Activated naive CD4-positive, alpha-beta T cell treated with Interleukin-2 at 50 U/mL for 16 hours (primary cell): ENCODE data around the gene HSPB1.
A peak's percentile ranks its signal among the peaks of the same experiment; 100 is the strongest.
"Not testable (repeated sequence)": the region's sequence is repeated elsewhere in the genome, so short reads cannot be mapped to it uniquely, and the experiment has no call there.

Source experiments
- DNase-seq: peaks from one replicate; pipeline ENCODE4 v3.0.0-alpha.2; 2020

HSPB1 gene

DNA sequence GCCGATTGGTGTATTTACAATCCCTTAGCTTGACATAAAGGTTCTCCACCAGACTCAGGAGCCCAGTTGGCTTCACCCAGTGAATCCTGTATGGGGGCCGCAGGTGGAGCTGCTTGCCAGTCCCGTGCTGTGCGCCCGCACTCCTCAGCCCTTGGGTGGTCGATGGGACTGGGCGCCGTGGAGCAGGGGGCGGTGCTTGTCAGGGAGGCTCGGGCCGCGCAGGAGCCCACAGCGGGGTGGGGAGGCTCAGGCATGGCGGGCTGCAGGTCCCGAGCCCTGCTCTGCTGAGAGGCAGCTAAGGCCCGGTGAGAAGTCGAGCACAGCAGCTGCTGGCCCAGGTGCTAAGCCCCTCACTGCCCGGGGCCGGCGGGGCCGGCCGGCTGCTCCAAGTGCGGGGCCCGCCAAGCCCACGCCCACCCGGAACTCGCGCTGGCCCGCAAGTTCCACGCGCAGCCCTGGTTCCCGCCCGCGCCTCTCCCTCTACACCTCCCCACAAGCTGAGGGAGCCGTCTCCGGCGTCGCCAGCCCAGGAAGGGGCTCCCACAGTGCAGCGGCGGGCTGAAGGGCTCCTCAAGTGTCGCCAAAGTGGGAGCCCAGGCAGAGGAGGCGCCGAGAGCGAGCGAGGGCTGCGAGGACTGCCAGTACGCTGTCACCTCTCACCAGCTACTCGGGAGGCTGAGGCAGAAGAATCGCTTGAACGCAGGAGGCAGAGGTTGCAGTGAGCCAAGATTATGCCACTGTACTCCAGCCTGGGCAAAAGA, 7.0 kb downstream of the HSPB1 start:
- not testable (repeated sequence) for DNase-seq

DNA sequence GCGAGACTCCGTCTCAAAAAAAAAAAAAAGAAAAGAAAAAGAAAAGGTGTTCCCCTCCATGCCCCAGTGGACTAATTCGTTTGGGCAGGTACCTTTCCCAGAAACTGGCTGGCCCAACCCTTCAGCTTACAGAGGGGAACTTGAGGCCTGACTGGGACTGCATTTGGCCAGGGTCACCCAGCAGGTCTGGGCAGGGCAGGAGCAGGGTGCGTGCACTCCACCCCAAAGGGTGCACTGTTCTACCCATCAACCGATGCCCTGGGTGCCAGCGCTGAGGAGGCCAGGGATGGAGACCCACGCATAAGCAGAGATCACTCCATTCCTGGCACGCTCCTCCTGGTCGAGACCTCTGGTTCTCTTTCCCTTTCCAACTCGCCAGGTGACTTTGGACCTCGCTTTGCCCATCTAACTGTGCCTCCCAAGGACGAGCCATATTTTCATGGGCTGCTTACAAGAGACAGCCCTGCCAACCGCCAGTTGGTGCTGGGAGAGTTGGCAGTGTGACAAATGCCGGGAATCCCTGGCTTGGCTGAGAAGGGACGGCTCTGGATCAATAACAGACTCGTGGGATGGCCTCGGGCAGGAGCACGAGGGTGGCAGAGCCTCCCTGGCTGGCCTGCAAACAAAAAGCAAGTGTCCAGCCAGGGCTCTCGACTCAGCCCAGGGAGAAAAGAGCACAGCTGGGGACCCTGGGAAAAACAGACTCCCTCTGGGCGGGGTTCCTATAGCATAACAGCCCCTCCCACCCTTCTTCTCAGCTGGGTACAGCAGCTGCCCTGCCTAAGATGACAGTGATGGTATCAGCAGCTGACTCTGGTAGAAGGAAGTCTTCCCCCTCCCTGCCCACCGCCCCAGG, 7.9 kb downstream of the HSPB1 start:
- no peak for DNase-seq

DNA sequence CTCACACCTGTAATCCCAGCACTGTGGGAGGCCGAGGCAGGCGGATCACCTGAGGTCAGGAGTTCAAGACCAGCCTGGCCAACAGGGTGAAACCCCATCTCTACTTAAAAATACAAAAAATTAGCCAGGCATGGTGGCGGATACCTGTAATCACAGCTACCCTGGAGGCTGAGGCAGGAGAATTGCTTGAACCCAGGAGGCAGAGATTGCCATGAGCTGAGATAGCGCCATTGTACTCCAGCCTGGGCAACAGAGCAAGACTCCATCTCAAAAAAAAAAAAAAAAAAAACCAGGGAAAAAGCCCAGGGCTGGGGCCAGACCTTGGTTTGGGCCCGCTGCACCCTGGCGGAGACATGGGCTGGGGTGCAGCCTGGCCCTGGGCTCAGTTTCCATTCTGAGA, 9.4 kb downstream of the HSPB1 start:
- not testable (repeated sequence) for DNase-seq

DNA sequence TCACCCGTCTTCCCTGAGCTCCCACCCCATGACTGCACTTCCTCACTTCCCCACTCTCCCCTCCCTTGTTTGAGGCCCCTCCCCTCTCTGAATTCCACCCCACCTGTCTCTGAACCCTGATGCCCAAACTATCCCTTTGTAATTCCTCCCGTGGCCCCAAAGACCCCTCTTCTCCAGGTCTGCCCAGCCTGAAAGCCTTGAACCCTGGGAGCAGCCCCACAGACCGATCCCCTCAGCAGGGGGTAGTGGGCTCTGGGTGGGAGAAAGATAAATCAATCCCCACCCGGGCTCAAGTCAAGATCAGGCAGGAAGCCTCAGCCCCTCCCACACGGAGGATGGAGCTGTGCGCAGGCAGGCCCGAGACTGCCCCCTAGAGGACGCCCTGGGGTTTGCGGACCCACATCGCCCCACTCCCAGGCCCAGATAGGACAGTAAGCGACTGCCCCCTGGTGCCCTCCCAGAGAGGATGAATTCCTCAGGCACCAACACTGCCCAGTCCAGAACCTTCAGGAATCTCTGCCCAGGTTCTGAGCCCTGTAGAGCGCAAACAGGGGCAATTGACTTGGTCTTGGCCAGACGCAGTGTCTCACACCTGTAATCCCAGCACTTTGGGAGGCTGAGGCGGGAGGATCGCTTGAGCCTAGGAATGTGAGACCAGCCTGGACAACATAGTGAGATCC, 11.7 kb downstream of the HSPB1 start:
- DNase-seq = peak; percentile 96

DNA sequence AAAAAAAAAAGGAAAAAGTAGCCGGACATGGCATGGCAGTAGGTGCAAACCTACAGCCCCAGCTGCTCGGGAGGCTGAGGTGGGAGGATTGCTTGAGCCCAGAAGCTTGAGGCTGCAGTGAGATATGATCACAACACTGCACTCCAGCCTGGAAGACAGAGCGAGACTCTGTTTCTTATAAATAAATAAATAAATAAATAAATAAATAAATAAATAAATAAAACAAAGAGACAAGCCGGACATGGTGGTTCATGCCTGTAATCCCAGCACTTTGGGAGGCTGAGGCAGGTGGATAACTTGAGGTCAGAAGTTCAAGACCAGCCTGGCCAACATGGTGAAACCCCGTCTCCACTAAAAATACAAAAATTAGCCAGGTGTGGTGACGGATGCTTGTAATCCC, 12.3 kb downstream of the HSPB1 start:
- DNase-seq = not testable (repeated sequence)

DNA sequence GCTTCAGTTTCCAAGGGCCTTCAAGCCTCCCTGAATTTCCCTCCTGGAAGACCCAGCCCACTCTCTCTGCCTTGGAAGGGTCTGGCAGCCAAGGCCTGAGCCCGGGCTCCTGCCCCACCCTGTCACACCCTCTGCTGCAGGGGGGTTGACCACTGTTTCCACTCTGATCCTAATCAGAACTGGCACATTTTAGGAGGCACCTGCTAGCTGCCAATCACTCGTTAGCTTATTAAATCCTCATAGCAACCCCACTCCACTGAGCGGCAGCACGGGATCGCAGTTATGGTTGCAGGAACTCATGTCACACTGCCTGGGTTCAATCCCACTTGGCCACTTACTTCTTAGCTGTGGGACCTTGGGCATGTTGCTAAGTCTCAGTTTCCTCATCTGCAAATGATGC, 12.9 kb downstream of the HSPB1 start:
- DNase-seq = no peak

DNA sequence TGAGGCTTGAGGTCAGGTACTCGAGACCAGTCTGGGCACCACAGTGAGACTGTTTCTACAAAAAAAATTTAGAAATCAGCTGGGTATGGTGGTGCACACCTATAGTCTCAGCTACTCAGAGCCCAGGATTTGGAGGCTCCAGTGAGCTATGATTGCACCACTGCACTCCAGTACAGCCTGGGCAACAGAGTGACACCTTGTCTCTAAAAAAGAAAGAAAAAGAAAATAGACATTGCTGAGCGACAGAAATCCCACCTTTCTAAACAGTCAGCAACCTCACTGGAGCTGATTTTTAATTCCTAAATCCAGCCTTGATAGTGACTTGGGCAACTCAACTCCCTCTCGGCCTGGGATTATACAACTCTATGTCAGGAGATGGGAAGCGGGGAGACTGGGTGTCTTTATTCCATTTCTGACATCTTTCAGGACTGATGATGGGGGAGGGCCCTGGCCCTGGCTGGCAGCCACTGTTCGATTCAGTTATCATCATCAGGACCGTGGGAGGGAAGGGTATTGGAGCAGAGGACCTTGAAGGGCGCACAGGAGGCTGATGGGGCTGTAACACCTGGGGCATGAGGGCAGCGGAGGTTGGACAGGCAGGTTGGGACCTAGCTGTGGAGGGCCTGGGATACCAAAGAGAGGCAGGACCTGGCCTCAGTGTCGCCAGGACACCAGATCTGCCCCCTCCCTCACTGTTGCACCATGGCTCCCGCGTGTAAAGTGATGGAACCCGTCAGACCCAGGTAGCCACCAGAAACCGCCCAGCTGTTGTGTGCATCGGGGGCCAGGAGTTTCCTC, 14.7 kb downstream of the HSPB1 start:
- DNase-seq = no peak

DNA sequence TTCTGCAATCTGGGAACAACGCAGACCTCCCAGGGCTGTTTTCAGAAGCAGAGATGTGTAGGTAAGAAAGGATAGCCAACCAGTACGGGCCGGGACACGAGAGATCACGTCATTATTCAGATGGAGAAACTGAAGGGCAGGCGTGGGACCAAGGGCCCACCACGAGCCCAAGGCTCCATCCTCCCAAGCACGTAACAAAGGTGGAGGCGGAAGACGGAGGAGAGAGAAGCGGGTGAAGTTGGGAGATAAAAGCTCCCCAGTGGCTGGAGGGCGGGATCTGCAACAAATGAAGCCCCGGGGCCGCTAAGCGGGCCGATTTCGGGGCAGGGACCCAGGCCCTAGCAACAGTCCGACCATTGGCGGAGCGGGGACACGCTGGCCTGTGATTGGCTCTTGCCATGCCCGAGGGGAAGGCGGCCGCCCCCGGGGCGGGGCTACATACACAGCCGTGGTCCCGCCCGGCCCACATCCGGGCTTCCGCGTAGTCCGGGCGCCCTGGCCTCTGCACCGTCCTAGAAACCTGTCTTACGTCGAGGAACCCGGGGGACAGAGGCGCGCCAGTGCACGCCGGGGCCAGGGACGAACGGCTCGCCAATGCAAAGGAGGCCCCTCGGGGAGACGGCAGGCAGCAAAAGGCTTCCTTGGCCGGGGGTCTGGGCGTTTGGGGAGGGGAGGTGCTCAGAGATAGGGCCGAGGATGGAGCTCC, 15.5 kb downstream of the HSPB1 start:
- DNase-seq = peak; percentile 96

DNA sequence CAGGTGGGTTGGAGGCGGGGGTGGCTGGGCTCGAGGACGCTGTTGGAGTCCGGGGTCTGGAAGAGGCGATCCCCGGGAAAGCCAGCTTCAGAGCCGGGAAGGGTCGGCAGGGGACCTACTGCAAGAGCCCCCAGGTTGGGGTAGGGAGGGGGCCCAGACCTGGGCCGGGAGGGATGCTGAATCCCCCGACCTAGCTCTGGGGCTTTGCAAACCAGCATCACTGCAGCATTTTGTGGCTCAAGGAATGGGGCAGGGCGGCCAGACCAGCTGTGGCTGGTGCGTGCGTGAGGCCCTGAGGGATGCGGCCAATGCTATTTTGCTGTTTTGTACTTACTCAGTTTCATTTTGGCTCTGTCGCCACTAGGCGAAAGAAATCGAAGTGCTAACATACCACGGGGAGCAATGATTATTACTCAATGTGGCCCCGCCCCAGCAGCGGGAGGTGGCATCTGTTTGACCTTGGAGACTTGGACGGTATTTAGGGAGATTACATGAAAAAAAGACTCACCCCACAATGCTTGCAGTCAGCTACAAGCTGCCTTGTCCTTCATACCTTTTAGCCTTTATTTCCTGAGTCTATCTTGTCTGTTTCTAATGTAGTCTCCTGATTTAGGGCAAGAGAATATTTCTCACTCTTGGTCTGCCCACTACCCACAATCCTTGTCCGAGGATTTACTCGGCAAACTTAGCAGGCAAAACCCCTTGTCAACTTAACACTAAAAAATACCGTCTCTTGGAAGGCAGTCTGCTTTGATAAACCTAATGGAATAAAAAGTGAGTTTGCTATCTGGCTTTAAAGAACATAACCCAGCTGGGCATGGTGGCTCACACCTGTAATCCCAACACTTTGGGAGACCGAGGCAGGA, 16.2 kb downstream of the HSPB1 start:
- peak; percentile 72 for DNase-seq

DNA sequence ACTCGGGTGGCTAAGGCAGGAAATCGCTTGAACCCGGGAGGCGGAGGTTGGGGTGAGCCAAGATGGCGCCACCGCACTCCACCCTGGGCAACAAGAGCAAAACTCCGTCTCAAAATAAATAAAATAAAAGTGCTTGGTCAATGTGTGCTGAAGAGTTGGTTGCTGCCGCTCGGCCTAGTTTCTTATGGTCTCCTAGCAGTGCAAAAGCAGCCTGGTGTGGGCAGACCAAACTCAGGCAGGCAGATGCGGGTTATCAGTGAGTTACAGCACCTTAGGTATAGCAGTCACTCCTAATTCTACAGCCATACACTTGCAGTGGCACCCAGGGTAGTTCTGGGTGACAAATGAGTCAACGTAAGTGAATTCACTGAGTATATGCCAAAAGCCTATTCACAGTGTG, 22.6 kb downstream of the HSPB1 start:
- DNase-seq = no peak

DNA sequence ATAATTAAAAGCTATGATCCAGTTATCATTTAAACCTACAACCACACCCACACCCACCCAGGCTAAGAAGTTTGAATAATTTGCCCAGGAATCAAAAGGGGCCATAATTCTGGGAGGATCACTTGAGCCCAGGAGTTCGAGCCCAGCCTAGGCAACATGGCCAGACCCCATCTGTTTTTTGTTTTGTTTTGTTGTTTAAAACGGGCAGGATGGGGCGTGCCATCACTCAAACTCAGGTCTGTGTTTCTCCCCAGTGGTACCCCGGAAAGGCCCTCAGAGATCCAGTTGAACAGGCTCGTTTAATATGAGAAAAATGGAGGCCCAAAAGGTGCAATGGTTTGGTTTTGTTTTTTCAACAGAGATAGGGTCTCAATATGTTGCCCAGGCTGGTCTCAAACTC, 23.3 kb downstream of the HSPB1 start:
- DNase-seq = no peak

DNA sequence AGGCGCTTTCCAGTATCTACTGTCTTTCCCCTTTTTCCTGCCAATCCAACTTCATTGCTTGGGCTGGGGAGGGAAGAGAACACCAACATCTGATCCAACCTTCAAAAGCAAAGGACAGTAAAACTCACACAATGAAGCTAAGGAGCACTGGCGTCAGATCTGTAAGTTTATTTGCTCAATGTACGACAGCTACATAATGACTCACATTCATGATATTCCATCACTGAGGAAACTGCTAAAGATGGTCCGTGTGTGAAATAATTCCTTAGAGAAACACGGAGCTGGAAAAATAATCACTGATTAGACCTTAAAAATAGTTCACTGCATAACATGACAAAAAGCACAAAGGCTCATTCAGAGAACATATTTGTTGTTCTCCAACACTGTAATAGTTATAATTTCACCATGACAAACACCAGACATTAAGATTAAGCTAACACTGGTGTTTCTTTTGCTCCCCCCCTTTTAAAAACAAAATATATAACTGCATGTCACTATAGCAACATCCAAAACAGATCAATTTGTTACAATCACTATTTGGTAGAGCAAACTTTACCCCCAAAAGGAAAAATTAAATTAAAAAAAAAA, 24.3 kb downstream of the HSPB1 start:
- no peak for DNase-seq

DNA sequence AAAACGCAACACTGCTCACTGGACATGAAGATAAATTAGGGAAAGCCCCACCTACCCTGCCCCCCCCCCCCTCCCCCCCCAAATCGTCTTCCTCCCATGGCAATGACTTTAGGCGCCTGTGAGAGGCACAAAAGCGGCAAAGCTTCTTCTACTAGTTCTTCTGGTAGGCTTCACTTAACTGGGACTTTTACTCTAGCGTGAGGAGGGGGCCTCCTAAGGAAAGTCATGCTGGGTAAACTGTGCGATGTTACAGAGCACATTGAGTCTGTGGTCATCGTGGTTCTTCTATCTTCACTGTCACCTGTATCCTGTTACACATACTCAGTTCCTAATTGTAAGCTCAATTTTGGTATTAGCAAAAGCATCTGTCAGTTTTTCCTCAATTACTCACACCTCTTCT, 25.1 kb downstream of the HSPB1 start:
- DNase-seq = no peak

DNA sequence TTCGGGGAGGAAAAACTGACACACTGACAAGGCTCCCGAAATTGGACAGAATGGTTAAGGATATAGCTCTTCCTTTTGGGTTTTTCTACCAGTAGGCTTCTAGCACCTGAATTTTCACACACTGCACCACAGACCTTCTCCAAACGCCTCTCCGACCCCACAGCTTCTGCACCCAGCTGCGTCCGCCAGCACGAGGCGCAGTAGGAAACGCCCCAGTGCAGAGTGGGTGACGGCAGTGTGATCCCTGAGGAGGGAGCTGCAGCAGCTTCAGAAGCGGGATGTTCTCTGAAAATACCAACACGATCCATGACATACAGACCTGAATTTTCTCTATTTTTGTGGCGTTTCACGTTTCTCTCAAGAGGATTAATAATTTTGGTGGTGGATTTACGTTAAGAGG, 25.9 kb downstream of the HSPB1 start:
- DNase-seq = no peak

DNA sequence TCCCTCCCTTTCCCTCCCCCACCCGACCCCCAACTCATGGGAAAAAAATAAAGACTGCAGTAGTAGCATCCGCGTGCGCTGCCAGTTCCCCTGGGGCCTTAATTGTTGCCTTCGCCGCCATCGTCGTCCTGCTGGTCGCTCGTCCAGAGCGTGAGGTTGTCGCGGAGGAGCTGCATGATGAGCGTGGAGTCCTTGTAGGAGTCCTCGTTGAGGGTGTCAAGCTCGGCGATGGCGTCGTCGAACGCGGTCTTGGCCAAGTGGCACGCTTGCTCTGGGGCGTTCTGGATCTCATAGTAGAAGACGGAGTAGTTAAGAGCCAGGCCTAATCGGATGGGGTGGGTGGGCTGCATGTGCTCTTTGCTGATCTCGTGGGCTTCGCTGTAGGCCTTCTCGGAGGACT, 27.0 kb downstream of the HSPB1 start:
- DNase-seq = no peak

DNA sequence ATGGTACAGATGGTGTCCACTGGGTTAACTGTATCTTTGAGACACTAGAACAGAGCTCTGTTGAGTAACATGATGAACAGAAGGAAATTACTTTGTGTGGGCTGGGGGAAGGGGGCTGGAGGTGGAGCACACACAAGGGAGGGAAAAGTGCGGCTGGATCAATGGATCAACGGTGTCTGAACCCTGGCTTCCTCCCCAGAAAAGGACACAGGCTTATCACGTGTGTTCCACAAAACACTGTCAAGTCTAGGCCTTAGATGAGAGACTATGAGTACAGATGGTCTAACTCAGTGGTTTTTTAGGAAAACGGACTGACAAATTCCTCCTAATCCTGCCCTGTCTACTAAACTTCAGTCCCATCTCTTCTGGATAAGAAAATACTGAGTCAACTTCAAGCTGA, 27.8 kb downstream of the HSPB1 start:
- no peak for DNase-seq

DNA sequence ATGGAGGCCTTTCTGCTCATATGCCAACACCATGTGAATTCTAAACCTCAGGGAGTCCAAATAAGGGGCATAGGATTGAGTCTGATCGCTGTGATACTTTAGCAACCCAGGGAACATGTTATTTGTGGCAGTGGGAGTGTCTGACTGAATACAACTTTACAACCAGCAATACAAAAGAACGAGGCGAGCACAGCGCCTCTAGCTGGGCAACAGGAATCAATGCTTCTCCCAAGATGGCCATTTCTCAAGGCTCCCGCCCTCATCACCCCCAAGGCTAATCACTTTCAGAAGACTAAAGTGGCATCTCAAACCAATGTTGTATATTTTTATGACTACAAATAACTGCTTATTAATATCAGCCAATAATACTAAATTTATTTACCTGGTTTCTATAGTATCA, 28.2 kb downstream of the HSPB1 start:
- DNase-seq = no peak

DNA sequence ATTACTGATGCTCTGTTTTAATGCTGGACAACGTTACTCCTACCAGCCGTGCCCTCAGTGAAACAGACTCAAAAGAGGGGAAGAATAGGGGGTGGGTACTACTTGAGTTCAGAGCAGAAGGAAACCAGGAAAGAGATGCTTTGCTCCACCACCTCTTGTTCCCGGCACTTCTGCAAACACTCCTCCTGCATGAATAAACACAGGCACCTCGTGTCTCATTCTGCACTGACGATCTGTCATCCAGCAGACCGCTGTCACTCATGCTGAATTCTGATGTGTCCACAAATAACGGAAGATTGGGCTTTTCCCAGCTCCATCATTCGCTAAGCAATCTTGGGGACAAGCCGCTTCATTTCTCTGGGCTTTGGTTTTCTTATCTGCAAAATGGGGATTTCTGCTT, 29.6 kb downstream of the HSPB1 start:
- DNase-seq = no peak

DNA sequence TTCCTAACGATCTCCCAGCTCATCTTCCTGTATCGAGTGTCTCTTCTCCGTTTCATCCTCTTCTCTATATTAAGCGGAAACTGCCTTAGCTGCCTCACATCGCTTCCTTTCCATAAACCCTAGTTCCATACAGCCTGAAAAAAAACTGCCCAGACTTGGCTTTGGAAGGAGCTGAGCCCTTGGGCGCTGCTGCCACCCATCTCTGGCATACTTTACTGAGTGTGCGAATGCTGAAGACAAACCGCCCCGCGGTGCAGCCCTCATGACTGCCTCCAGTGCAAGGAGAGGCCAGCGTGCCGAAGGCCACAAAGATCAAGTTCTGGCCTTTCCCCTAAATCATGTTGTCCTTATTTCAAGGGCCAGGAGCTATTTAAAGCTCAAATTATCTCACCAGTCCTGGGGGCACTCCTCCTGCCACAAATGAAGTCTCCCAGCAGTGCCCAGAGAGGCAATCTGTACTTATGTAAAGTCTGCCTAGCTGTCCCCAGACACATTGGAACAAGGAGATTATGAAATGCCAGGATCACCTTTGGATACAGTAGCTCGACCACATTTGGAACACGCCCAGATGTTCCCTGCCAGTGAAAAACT, 31.1 kb downstream of the HSPB1 start:
- DNase-seq = no peak

DNA sequence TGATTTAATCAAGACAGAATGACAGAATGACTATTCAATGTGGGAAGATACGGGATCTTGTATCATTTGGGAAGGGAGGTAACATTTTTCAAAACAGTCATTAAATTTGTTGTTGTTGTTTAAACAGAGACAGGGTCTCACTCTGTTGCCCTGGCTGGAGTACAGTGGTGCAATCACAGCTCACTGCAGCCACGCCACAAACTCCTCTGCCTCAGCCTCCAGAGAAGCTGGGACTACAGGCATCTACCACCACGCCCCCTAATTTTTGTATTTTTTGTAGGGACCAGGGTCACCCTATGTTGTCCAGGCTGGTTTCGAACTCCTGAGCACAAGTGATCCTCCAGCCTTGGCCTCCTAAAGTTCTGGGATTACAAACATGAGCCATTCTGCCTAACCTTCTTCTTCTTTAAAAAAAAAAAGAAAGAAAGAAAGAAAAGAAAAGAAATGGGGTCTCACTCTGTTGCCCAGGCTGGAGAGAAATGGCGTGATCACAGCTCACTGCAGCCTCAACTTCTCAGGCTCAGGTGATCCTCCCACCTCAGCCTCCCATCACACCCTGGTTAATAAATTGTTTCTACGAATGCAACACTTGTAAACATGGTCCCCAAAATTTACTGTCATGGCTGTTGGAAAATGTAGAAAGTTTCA, 32.0 kb downstream of the HSPB1 start:
- no peak for DNase-seq
